HEK293 (cell line): ENCODE data around the gene RRBP1.

Experiments used
- CTCF ChIP-seq: fragments of 450-650 bp; formaldehyde crosslinking; IDR thresholded peaks from 2 replicates; pipeline ENCODE4 v1.5.1; 2016; ENCODE audit warnings: missing biosample characterization, missing genetic modification characterization
- HIC1 ChIP-seq: fragments of 450-650 bp; formaldehyde crosslinking; IDR thresholded peaks from 2 replicates; pipeline ENCODE4 v1.5.1; 2016; ENCODE audit warnings: missing biosample characterization, missing genetic modification characterization
- PRDM1 ChIP-seq: fragments of 450-650 bp; formaldehyde crosslinking; IDR thresholded peaks from 2 replicates; pipeline ENCODE4; 2016; ENCODE audit warnings: missing biosample characterization, missing genetic modification characterization
- REST ChIP-seq: fragments of 450-650 bp; formaldehyde crosslinking; IDR thresholded peaks from 2 replicates; pipeline ENCODE4 v1.5.1; 2016; ENCODE audit warnings: missing biosample characterization, missing genetic modification characterization
- TCF7L2 ChIP-seq: IDR thresholded peaks from 2 replicates; pipeline ENCODE4 v1.6.1; 2011; ENCODE audit warnings: low read depth, mild to moderate bottlenecking, inconsistent platforms, low read length, moderate library complexity, borderline replicate concordance
- ZBTB49 ChIP-seq: fragments of 450-650 bp; formaldehyde crosslinking; IDR thresholded peaks from 2 replicates; pipeline ENCODE4 v1.5.1; 2016; ENCODE audit warnings: missing biosample characterization, missing genetic modification characterization, low read depth
- ZBTB7A ChIP-seq: fragments of 450-650 bp; formaldehyde crosslinking; IDR thresholded peaks from 2 replicates; pipeline ENCODE4 v1.5.1; 2016; ENCODE audit warnings: low read depth, missing biosample characterization, missing genetic modification characterization
- ZBTB8A ChIP-seq: fragments of 450-650 bp; formaldehyde crosslinking; IDR thresholded peaks from 2 replicates; pipeline ENCODE4 v1.5.1; 2016; ENCODE audit warnings: missing biosample characterization, missing genetic modification characterization
- ZNF184 ChIP-seq: fragments of 450-650 bp; IDR thresholded peaks from 2 replicates; pipeline ENCODE4 v1.5.1; 2018; ENCODE audit warnings: missing biosample characterization, mild to moderate bottlenecking, missing genetic modification characterization
- ZNF510 ChIP-seq: fragments of 450-650 bp; formaldehyde crosslinking; IDR thresholded peaks from 2 replicates; pipeline ENCODE4 v1.5.1; 2018; ENCODE audit warnings: mild to moderate bottlenecking, missing genetic modification characterization, missing biosample characterization; ENCODE audit not compliant: insufficient replicate concordance
- ZNF558 ChIP-seq: fragments of 450-650 bp; formaldehyde crosslinking; IDR thresholded peaks from 2 replicates; pipeline ENCODE4 v1.5.1; 2016; ENCODE audit warnings: missing biosample characterization, missing genetic modification characterization
- ZNF670 ChIP-seq: fragments of 450-650 bp; formaldehyde crosslinking; IDR thresholded peaks from 2 replicates; pipeline ENCODE4 v1.5.1; 2016; ENCODE audit warnings: missing biosample characterization, missing genetic modification characterization, low read depth
- ZXDB ChIP-seq: fragments of 450-650 bp; formaldehyde crosslinking; IDR thresholded peaks from 2 replicates; pipeline ENCODE4 v1.5.1; 2016; ENCODE audit warnings: missing biosample characterization, missing genetic modification characterization

- TF ChIP-seq TCF7L2: no peak
- TF ChIP-seq HIC1: no peak
- TF ChIP-seq ZNF670 (tag by site-specific recombination): no peak
- no peak for TF ChIP-seq ZNF510
- TF ChIP-seq REST (tag by site-specific recombination): no peak
- no peak for TF ChIP-seq ZXDB (tag by site-specific recombination)
- no peak for TF ChIP-seq CTCF
- TF ChIP-seq ZBTB49 (tag by site-specific recombination): no peak
- TF ChIP-seq PRDM1 (tag by site-specific recombination): no peak
- no peak for TF ChIP-seq ZBTB8A
- no peak for TF ChIP-seq ZNF558 (tag by site-specific recombination)
- TF ChIP-seq ZBTB7A: no peak
- TF ChIP-seq ZNF184: no peak
Measured at GRCh38 chr20:17611290-17611539, 70.8 kb downstream of the RRBP1 start.
